ENCODE measurements around the gene IL1F10.

IL1F10 gene

DNA sequence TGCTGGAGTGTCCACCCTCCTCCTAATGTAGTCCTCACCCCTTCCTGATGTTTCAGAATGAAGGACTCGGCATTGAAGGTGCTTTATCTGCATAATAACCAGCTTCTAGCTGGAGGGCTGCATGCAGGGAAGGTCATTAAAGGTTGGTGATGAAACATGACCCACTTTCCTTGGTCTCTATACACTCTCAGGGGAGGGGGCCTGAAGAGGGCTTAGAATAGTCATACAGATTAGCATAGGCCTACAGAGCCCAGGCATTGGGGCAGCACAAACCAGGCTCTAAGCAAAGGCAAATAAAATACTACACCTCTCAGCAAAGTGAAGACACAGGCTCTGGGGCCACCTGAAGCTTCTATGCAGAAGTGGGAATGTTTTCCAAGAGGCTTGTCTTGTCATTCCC is 7.0 kb upstream of the IL1F10 start:
- Histone ChIP-seq H3K27ac (ENCODE audit: extremely low read depth, low read depth, low read length) (no peak overlapping the region), H3K36me3 (ENCODE audit: control insufficient read depth in 2 of 2, insufficient read depth in 1 of 2, low read length in 2 of 2) (no peaks in the 10 kb centered on the region), H3K4me1 (ENCODE audit: control insufficient read depth, insufficient read depth, low read length) (no peaks in the 10 kb centered on the region), H3K4me3 (ENCODE audit: low read depth, low read length) (no peak overlapping the region), H3K9me3 (ENCODE audit: control insufficient read depth, insufficient read depth, low read depth, low read length) (no peaks in the 10 kb centered on the region)
- TF ChIP-seq, protein P1, sequence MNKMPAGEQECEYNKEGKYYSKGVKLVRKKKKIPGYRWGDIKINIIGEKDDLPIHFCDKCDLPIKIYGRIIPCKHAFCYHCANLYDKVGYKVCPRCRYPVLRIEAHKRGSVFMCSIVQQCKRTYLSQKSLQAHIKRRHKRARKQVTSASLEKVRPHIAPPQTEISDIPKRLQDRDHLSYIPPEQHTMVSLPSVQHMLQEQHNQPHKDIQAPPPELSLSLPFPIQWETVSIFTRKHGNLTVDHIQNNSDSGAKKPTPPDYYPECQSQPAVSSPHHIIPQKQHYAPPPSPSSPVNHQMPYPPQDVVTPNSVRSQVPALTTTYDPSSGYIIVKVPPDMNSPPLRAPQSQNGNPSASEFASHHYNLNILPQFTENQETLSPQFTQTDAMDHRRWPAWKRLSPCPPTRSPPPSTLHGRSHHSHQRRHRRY (tag by site-specific recombination; IDR thresholded peaks at IDR 0.05), result no peak
- TF ChIP-seq ZNF548 (tag by site-specific recombination; IDR thresholded peaks at IDR 0.05), result no peak
- no peak for TF ChIP-seq ZNF184 (tag by site-specific recombination; IDR thresholded peaks at IDR 0.05)
- TF ChIP-seq YY2 (tag by site-specific recombination; IDR thresholded peaks at IDR 0.05), result no peak
- no peak for TF ChIP-seq ZNF521 (tag by site-specific recombination; IDR thresholded peaks at IDR 0.05)
- no peak for TF ChIP-seq ZNF777 (tag by site-specific recombination; IDR thresholded peaks at IDR 0.05; ENCODE audit: borderline replicate concordance)
- TF ChIP-seq ZNF23 (tag by site-specific recombination; IDR thresholded peaks at IDR 0.05; ENCODE audit: borderline replicate concordance), result no peak
- TF ChIP-seq ZNF2 (tag by site-specific recombination; IDR thresholded peaks at IDR 0.05), result no peak
- TF ChIP-seq, protein P2, sequence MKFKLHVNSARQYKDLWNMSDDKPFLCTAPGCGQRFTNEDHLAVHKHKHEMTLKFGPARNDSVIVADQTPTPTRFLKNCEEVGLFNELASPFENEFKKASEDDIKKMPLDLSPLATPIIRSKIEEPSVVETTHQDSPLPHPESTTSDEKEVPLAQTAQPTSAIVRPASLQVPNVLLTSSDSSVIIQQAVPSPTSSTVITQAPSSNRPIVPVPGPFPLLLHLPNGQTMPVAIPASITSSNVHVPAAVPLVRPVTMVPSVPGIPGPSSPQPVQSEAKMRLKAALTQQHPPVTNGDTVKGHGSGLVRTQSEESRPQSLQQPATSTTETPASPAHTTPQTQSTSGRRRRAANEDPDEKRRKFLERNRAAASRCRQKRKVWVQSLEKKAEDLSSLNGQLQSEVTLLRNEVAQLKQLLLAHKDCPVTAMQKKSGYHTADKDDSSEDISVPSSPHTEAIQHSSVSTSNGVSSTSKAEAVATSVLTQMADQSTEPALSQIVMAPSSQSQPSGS (tag by site-specific recombination; IDR thresholded peaks at IDR 0.05; ENCODE audit: low read depth), result no peak
- no peak for TF ChIP-seq KLF1 (tag by site-specific recombination; IDR thresholded peaks at IDR 0.05)
- TF ChIP-seq, protein P3, sequence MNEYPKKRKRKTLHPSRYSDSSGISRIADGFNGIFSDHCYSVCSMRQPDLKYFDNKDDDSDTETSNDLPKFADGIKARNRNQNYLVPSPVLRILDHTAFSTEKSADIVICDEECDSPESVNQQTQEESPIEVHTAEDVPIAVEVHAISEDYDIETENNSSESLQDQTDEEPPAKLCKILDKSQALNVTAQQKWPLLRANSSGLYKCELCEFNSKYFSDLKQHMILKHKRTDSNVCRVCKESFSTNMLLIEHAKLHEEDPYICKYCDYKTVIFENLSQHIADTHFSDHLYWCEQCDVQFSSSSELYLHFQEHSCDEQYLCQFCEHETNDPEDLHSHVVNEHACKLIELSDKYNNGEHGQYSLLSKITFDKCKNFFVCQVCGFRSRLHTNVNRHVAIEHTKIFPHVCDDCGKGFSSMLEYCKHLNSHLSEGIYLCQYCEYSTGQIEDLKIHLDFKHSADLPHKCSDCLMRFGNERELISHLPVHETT (tag by site-specific recombination; IDR thresholded peaks at IDR 0.05), result no peak
- TF ChIP-seq ZNF600 (tag by site-specific recombination; IDR thresholded peaks at IDR 0.05), result no peak
- TF ChIP-seq, protein P4, sequence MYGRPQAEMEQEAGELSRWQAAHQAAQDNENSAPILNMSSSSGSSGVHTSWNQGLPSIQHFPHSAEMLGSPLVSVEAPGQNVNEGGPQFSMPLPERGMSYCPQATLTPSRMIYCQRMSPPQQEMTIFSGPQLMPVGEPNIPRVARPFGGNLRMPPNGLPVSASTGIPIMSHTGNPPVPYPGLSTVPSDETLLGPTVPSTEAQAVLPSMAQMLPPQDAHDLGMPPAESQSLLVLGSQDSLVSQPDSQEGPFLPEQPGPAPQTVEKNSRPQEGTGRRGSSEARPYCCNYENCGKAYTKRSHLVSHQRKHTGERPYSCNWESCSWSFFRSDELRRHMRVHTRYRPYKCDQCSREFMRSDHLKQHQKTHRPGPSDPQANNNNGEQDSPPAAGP (tag by site-specific recombination; IDR thresholded peaks at IDR 0.05), result no peak
- TF ChIP-seq KLF9 (tag by site-specific recombination; IDR thresholded peaks at IDR 0.05; ENCODE audit: low read depth), result no peak
- POLR2A ChIA-PET, result no interaction called here
- CTCF ChIA-PET, result no interaction called here

DNA sequence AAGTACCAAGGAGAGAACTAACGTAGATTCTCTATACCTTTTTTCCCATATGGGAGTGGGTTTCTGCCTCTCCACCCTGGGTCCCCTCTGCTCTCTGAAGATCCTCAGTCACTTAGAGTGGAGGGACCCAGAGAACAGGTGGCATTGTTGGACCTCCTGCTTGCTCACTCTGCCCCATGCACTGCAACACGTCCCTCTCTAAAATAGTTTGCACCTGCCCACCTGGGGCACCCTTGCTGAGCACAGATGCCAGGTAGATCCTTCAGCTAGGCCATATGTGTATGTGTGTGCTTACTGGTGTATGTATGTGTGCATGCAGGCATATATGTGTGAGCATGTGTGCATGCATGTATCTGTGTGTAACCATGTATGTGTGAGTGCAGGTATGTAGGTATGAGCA is 6.5 kb upstream of the IL1F10 start:
- POLR2A ChIA-PET, result no interaction called here
- TF ChIP-seq, protein P5, sequence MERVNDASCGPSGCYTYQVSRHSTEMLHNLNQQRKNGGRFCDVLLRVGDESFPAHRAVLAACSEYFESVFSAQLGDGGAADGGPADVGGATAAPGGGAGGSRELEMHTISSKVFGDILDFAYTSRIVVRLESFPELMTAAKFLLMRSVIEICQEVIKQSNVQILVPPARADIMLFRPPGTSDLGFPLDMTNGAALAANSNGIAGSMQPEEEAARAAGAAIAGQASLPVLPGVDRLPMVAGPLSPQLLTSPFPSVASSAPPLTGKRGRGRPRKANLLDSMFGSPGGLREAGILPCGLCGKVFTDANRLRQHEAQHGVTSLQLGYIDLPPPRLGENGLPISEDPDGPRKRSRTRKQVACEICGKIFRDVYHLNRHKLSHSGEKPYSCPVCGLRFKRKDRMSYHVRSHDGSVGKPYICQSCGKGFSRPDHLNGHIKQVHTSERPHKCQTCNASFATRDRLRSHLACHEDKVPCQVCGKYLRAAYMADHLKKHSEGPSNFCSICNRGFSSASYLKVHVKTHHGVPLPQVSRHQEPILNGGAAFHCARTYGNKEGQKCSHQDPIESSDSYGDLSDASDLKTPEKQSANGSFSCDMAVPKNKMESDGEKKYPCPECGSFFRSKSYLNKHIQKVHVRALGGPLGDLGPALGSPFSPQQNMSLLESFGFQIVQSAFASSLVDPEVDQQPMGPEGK (tag by site-specific recombination; IDR thresholded peaks at IDR 0.05), result no peak
- TF ChIP-seq ZSCAN30 (tag by site-specific recombination; IDR thresholded peaks at IDR 0.05) (no peak), ZNF214 (tag by site-specific recombination; IDR thresholded peaks at IDR 0.05; ENCODE audit: borderline replicate concordance) (no peak), SCRT2 (tag by site-specific recombination; IDR thresholded peaks at IDR 0.05) (peak; percentile 47; the same call in 1 of the 2 replicates), RBAK (tag by site-specific recombination; IDR thresholded peaks at IDR 0.05) (no peak), WT1 (tag by site-specific recombination; IDR thresholded peaks at IDR 0.05) (no peak), ZNF654 (tag by site-specific recombination; IDR thresholded peaks at IDR 0.05; ENCODE audit: low read depth) (no peak)
- Histone ChIP-seq H3K9me3 (ENCODE audit: control insufficient read depth, insufficient read depth, low read depth, low read length) (no peaks in the 10 kb centered on the region), H3K36me3 (ENCODE audit: control insufficient read depth in 2 of 2, insufficient read depth in 1 of 2, low read length in 2 of 2) (no peaks in the 10 kb centered on the region), H3K4me3 (ENCODE audit: low read depth, low read length) (no peak overlapping the region), H3K27ac (ENCODE audit: extremely low read depth, low read depth, low read length) (no peak overlapping the region), H3K4me1 (ENCODE audit: control insufficient read depth, insufficient read depth, low read length) (no peaks in the 10 kb centered on the region)
- CTCF ChIA-PET, result no interaction called here
